ENCODE measurements around the gene TSHZ2. TPM values are rescaled to one million over a fixed set of nuclear protein-coding genes. Genes with fewer than 3 reads are reported as not detected.

The TSHZ2 gene
- total RNA-seq, 1 experiment from 2014 or later, result 0.07 TPM

- Histone ChIP-seq H3K79me1 (ENCODE audit: insufficient read depth, low read depth, low read length, poor library complexity, severe bottlenecking) (no peaks in the 10 kb centered on the region), H4K20me1 (ENCODE audit: control insufficient read depth, insufficient read depth, insufficient read length) (no peaks in the 10 kb centered on the region), H3K79me2 (ENCODE audit: insufficient read depth, low read length) (no peaks in the 10 kb centered on the region), H3K23me2 (ENCODE audit: insufficient read length, low read depth, low read length, poor library complexity, severe bottlenecking) (no peaks in the 10 kb centered on the region), H4K5ac (ENCODE audit: insufficient read length, low read depth, low read length) (no peak overlapping the region), H2BK15ac (ENCODE audit: low read depth, low read length) (no peak overlapping the region), H3K18ac (ENCODE audit: insufficient read length, low read depth, low read length) (no peak overlapping the region), H3T11ph (ENCODE audit: low read length) (no peak overlapping the region), H3K9me3 (ENCODE audit: control insufficient read depth, low read depth, low read length) (no peaks in the 10 kb centered on the region), H3K4me2 (ENCODE audit: insufficient read depth, insufficient read length, low read length) (no peak overlapping the region), H2AK5ac (ENCODE audit: insufficient read length, low read length) (no peak overlapping the region), H4K91ac (ENCODE audit: insufficient read length, low read depth, low read length) (no peak overlapping the region), H3K23ac (ENCODE audit: insufficient read length, low read depth, low read length) (no peak overlapping the region), H3K9ac (ENCODE audit: extremely low read depth, insufficient read length, low read length) (no peak overlapping the region), H2BK12ac (ENCODE audit: insufficient read length, low read depth, low read length) (no peak overlapping the region), H3K4ac (ENCODE audit: low read depth, low read length) (no peak overlapping the region), H2BK120ac (ENCODE audit: low read depth, low read length, poor library complexity, severe bottlenecking) (no peak overlapping the region), H3K14ac (ENCODE audit: insufficient read depth, low read length) (no peak overlapping the region), H2BK20ac (ENCODE audit: low read depth, low read length, poor library complexity, severe bottlenecking) (no peak overlapping the region), H2BK5ac (ENCODE audit: insufficient read length, low read length) (no peak overlapping the region), H3K4me1 (ENCODE audit: insufficient read depth, low read length) (no peaks in the 10 kb centered on the region; the same call in 1 of the 2 replicates), H3K56ac (ENCODE audit: insufficient read length, low read depth, low read length) (no peak overlapping the region), H2AFZ (ENCODE audit: low read length) (no peak overlapping the region), H3K27me3 (ENCODE audit: insufficient read depth, low read length) (no peaks in the 10 kb centered on the region), H4K8ac (replicated peaks; ENCODE audit: insufficient read length, low read depth, low read length) (no peak overlapping the region), H3K27ac (ENCODE audit: insufficient read length, low read depth, low read length) (no peak overlapping the region)
- Mint-ChIP-seq H3K36me3 (ENCODE audit: insufficient read depth in 1 of 3, low read depth in 3 of 3) (no peaks in the 10 kb centered on the region), H3K4me3 (no peak overlapping the region), H3K9me3 (peaks cover 0 to 3% of the 10 kb centered on the region in 2 experiments; a peak in 2 of 5 replicates), H3K27ac (no peak overlapping the region), H3K4me1 (peaks cover 10 to 12% of the 10 kb centered on the region in 2 experiments), H3K27me3 (ENCODE audit: low read depth) (no peaks in the 10 kb centered on the region; the same call in 1 of the 2 replicates)
- DNase-seq, result no peak
- TF ChIP-seq CTCF (conservative IDR thresholded peaks at IDR 0.05), result no peak
- no CpG with 5 or more reads among the region's 3 CpGs for WGBS (ENCODE audit: extremely low coverage, insufficient read length, low lambda C conversion rate)
These were observed 456.4 kb downstream of the TSHZ2 start for GRCh38 chr20:53428588-53428987.

All from H9 (cell line).